Activated CD8-positive, alpha-beta memory T cell treated with anti-CD3 and anti-CD28 coated beads for 36 hours (primary cell): Measurements from ENCODE around the gene UTP25. TPM values are rescaled to one million over a fixed set of nuclear protein-coding genes. Genes with fewer than 3 reads are reported as not detected.

Experiments
- CTCF ChIA-PET: fragments of 350-600 bp; sonication (Branson Sonifier 250); formaldehyde crosslinking; loops from one replicate; lab custom pipeline; 2021; ENCODE audit warnings: antibody characterized with exemption; lab: Charles Lee
- POLR2A ChIA-PET: fragments of 350-600 bp; sonication (Branson Sonifier 250); formaldehyde crosslinking; loops from one replicate; lab custom pipeline; 2021; ENCODE audit warnings: antibody characterized with exemption; lab: Charles Lee
- total RNA-seq, 2 experiments: library from RNA; stranded (reverse); gene quantifications; one replicate each; pipeline ENCODE4 v1.2.3, GENCODE V29; 2021

Gene UTP25
- total RNA-seq, 2 experiments from 2014 or later = 14.8 to 15.3 TPM

DNA sequence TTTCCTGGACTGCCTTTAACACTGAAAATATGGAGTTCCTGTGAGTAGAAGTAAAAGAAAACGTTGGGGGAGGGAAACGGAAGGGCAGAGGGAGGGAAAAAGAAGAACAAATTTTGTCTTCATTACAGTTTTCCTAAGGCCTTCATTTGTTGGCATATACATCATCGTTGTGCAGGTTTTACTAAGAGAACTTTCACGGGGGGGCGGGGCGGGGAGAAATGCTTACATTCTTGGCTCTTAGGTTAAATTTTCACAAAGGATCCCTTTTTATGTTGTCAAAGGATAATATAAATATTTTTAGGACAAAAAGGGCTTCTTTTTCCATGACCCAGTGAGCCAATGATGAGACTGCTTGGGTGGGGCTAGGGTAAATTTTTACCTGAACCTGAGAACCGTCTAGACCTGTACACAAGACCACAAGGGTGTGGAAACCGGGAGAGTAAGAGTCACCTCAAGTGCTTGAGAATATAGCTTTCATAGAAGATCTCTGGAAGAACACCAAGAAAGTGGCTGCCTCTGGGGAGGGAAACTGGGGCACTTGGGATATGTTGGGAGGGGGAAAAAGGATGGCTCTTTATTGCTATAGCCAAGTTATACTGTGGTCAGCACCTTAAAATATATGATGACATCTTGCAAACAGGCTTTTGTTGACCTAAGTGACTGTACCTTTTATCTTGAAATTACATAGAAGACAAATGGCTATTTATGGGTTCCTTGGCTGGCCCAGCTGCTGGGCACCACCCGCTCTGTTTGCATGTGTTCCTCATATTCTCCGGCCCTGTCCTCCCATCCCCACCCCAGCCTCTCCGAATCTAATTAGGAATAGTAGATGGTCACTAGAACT lies 2.0 kb upstream of the UTP25 start:
- ChIA-PET CTCF (interaction anchor here (1.9 kb wide), 1 partner anchor 20 kb away, joined by 4 read pairs; the partner anchor contains the start of gene IRF6), POLR2A (no interaction called here)

DNA sequence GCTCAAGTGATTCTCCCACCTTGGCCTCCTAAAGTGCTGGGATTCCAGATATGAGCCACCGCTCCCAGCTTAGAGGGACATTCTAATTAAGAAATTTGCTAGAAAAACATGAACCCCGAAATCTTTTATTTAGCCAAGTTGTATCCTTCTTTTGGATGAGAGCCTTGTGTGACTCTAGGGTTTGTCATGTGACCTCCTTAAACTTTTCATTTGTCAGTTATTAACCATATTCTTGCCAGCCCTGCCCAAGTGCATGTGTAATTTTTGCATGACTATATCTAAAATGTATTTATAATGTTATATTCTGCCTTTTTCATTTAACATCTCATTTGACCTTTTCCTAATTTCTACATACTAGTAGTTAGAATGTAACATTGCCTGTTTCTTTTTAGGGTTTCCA lies 1.9 kb downstream of the UTP25 start:
- POLR2A ChIA-PET = no interaction called here
- CTCF ChIA-PET = no interaction called here

DNA sequence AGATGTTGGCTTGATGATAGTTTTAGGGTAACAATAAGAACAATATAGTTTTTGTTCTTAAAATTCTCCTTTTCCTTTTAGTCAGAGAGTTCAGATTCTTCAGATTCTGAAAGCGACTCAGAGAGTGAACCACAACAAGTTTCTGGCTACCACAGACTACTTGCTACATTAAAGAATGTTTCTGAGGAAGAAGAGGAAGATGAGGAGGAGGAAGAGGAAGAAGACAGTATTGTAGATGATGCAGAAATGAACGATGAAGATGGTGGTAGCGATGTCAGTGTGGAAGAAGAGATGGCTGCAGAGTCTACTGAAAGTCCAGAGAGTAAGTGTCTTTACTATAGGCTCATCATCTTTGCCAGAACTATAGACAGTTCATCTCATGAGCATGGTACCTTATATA lies 3.0 kb downstream of the UTP25 start:
- ChIA-PET CTCF (interaction anchor here (0.7 kb wide), 1 partner anchor 28 kb away, joined by 3 read pairs; no protein-coding TSS in a partner anchor), POLR2A (no interaction called here)

GRCh38 chr1:209831615-209832014 lies 3.8 kb downstream of the UTP25 start:
- CTCF ChIA-PET = interaction anchor here (1.6 kb wide), 1 partner anchor 9 kb away, joined by 3 read pairs; no protein-coding TSS in a partner anchor
- POLR2A ChIA-PET = interaction anchor here (0.6 kb wide), 1 partner anchor 15 kb away, joined by 3 read pairs; no protein-coding TSS in a partner anchor

DNA sequence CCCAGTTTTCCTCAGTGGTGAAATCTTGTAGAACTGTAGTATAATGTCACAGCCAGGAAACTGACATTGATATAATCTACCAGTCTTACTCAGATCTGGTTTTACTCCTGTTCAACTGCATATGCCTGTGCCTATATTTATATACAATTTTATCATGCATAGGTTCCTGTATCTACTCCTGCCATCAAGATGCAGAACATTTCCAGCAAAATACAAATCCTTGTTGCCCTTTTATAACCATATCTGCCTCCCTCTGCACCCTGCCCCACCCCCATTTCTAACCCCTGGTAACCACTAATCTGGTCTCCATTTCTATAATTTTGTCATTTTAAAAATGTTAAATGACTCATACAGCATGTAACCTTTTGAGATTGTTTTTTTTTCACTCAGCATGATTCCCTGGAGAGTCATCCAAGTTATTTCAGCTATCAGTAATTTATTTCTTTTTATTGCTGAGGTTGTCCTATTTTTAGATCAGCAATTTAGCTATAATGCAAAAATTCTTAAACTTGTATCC lies 8.1 kb downstream of the UTP25 start:
- CTCF ChIA-PET = interaction anchor here (1.0 kb wide), 1 partner anchor 9 kb away, joined by 4 read pairs; no protein-coding TSS in a partner anchor
- POLR2A ChIA-PET = no interaction called here

DNA sequence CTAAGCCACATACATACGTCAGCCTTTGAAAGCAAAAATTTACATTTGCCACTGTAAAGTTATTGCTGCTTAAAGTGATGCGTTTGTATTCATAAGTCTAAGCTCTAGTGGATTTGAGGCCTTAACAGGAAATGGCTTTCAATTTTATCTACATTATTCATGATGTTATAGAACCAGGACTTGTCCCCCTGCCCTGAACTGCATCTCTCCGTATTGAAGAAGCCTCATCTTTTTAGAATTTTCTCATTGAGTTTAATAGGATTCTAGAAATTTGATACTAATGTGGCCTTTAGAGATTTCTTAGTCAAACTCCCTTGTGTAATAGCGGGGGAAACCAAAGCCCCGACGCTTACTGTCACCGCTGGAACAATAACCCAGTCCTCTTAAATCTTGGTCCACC lies 9.9 kb downstream of the UTP25 start:
- POLR2A ChIA-PET = no interaction called here
- CTCF ChIA-PET = no interaction called here

GRCh38 chr1:209838537-209838936 lies 10.8 kb downstream of the UTP25 start:
- CTCF ChIA-PET = interaction anchor here (2.4 kb wide), 1 partner anchor 16 kb away, joined by 8 read pairs; no protein-coding TSS in a partner anchor
- POLR2A ChIA-PET = no interaction called here

DNA sequence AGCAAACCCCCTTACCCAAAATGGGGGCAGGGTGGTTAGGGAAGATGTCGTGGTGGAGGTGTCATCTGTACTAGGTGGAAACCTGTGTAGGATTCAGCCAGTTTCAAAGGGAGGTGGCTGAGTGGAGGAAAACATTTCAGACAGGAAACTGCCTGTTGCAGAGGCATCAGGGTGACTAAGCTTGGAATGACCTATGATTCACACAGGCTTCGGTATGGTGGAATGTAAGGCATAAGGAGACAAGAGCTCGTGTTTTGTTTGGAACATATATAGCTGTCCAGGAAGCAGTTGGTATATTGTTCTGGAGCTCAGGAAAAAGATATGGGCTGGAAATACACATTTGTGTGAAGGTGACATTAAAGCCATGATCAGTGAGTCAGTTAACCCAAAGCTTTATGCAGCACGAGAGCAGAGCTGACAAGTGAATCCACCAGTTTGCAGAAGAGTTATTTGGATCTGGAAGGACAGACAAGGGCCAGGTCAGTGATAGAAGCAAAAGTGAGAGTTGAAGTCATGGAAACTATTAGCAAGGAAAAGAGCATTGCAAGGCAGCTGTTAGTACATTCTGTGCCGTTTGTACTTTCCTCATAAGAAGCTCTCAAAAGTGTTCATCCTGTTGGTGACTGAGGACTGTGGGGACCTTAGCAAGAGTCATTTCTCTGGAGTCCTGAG lies 12.2 kb downstream of the UTP25 start:
- ChIA-PET POLR2A (interaction anchor here (0.6 kb wide), 1 partner anchor 12 kb away, joined by 5 read pairs; the partner anchor contains the start of gene UTP25), CTCF (interaction anchor here (0.5 to 2.4 kb wide), 3 partner anchors 17 to 235 kb away, joined by 3 to 8 read pairs (median 3); no protein-coding TSS in a partner anchor)

- POLR2A ChIA-PET = no interaction called here
- CTCF ChIA-PET = interaction anchor here (0.6 to 2.4 kb wide), 2 partner anchors 18 to 234 kb away, joined by 3 to 8 read pairs; no protein-coding TSS in a partner anchor
Measured at GRCh38 chr1:209840611-209841010, 12.8 kb downstream of the UTP25 start.

- ChIA-PET POLR2A (interaction anchor here (0.6 kb wide), 2 partner anchors 35 to 81 kb away, joined by 3 to 5 read pairs; no protein-coding TSS in a partner anchor), CTCF (no interaction called here)
Measured at GRCh38 chr1:209844695-209845407, 17.1 kb downstream of the UTP25 start.

DNA sequence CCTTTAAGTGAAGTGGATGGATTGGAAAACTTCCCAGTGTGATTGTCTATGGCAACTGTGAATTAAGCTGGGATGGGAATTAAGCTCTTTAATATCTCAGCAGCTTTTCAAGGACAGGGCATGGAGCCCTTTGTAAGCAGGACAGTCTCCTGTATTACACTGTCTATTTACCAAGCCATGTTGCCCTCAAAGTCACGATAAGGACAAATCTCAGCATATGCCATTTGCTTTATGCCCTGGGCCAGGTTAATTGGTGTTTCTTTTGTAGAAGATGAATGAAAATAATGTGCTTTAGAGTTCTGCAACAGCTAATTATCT lies 17.6 kb downstream of the UTP25 start:
- CTCF ChIA-PET = no interaction called here
- POLR2A ChIA-PET = no interaction called here

DNA sequence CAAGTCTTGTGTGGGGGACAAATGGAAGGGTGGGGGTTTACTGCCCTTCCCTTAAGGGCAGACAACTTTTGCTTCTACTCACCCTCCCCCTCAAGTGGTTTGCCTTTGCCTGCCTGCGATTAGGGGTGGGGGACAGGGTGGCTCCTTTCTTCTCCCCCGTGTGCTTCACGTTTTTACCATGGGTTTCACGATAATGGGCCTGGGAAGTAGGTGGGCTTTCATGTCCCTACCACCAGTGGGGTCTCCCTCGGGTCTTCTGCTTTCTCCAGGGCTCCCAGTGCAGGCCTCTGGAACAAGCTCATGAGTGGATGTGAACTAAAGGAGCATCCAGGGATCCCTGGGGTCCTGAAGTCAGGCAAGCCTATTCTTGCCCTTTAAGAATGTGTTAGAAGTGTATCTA lies 21.6 kb downstream of the UTP25 start:
- ChIA-PET CTCF (no interaction called here), POLR2A (no interaction called here)

DNA sequence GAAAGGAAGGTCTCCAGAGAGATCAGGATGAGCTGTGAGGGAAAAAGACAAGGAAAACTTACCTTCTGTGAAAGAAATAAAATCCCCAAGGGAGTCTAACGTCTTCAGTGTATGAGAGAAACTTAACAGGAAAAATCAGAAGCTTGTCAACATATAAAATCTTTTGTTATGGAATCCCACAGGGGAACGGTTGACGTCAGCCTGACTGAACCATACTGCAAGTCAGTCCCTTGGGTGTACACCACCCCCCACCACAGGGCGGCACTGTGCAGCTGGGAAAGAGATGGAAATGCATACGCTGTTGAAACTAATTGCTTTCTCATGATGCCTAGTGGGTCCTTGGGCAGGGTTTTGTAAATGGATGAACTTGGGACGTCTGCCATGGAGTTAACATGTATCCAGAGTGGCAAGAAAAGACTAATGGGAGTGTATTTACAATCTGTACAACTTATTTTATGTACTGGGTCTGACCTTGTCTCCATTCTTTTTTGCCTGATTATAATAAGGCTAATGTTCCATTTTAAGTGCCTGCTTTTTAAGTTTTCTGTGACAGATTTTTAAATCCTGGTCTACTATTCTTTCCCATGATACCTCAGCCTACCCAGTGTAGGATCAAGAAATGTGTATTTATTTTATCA lies 22.7 kb downstream of the UTP25 start:
- POLR2A ChIA-PET = no interaction called here
- CTCF ChIA-PET = interaction anchor here (0.9 to 1.4 kb wide), 2 partner anchors 11 to 27 kb away, joined by 3 read pairs; no protein-coding TSS in a partner anchor

DNA sequence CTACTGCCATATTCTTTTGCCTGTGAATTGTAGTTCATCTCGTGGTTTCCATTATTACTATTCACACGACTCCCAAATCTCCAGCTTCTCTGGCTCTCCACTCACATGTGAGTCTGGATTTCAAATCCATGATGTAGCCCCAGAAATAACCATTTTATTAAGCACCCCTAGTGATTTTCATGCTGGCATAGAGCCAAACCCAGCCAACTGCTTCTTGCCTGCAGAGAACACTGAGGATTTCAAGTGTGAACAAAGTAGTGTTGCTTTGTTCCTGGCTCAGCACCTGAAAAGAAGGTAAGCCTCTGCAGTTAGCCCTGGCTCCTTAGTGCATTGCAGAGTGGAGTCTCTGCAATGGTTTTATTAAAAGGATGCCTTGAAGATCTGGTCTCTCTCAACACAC lies 25.9 kb downstream of the UTP25 start:
- ChIA-PET POLR2A (no interaction called here), CTCF (interaction anchor here (0.7 kb wide), 1 partner anchor 11 kb away, joined by 3 read pairs; no protein-coding TSS in a partner anchor)

- POLR2A ChIA-PET = no interaction called here
- CTCF ChIA-PET = no interaction called here
Measured at GRCh38 chr1:209854196-209854595, 26.4 kb downstream of the UTP25 start.

DNA sequence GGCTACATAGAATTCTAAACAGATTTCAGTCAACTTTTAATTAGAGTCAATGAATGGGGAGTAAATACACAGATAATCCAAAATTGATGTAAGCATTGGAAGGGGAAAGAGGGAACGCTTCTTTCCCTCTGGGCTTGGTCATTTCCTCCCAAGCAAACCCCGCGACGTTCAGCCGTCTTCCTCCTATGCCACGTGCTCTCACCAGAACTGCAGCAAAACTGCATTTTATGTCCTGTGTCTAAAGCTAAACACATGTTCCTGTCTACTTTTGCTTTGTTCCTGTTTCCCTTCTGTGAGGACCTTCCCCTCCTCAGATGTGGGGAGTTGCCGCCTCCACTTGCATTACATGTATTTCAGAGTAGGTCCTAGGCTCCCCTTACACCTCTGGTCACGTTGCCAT lies 27.2 kb downstream of the UTP25 start:
- ChIA-PET CTCF (no interaction called here), POLR2A (interaction anchor here (0.6 kb wide), 1 partner anchor 48 kb away, joined by 4 read pairs; no protein-coding TSS in a partner anchor)

DNA sequence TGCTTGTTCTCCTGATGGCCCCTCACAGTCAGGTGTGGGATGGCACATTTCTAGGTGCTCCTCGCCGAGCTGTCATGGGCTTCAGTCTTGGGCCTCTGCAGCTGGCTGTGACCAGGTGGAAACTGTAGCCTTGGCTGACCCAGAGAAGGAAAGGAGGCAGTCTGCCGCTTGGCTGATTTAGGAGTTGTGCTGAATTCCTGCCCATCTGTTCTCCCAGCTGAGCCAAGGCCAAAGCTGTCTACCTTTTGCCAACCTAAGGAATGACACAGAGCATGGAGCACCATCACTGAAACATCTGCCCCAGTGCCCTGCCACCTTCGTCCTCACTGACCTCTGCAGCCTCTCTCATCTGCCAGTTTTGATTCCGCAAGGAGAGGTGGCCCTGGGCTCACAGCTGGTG lies 27.9 kb downstream of the UTP25 start:
- ChIA-PET POLR2A (interaction anchor here (0.6 kb wide), 1 partner anchor 49 kb away, joined by 4 read pairs; no protein-coding TSS in a partner anchor), CTCF (no interaction called here)

DNA sequence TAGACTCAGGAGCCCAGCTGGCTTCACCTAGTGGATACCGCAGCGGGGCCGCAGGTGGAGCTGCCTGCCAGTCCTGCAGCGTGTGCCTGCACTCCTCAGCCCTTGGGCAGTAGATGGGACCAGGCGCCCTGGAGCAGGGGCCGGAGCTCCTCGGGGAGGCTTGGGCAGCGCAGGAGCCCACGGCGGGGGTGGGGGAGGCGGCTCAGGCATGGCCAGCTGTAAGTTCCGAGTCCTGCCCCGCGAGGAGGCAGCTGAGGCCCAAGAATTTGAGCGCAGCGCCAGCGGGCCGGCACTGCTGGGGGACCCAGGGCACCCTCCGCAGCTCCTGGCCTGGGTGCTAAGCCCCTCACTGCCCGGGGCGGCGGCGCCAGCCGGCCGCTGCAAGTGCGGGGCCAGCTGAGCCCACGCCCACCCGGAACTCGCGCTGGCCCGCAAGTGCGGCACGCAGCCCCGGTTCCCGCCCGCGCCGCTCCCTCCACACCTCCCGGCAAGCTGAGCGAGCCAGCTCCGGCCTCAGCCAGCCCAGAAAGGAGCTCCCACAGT lies 30.9 kb downstream of the UTP25 start:
- CTCF ChIA-PET = interaction anchor here (0.7 to 1.2 kb wide), 4 partner anchors 66 to 1240 kb away, joined by 3 to 6 read pairs (median 4); no protein-coding TSS in a partner anchor
- POLR2A ChIA-PET = no interaction called here
